GM21447 (cell line): ENCODE measurements around the gene DNA2.
"Not testable (repeated sequence)": the region's sequence is repeated elsewhere in the genome, so short reads cannot be mapped to it uniquely, and the experiment has no call there.

Experiments
- ATAC-seq: cut with Tn5 transposase; IDR thresholded peaks from one replicate; pipeline ENCODE4 v1.9.1; 2021; ENCODE audit not compliant: unreplicated experiment

DNA2 gene

GRCh38 chr10:68471586-68472408 is at the start of gene DNA2:
Gene DNA2 (minus strand): TSS chr10:68471973. CDS start chr10:68471864, 109 bp downstream.
- peak; percentile 87 for ATAC-seq

- not testable (repeated sequence) for ATAC-seq
Measured at GRCh38 chr10:68518609-68519008, 46.8 kb upstream of the DNA2 start.

- ATAC-seq: no peak
Measured at GRCh38 chr10:68517188-68517587, 45.4 kb upstream of the DNA2 start.

GRCh38 chr10:68516766-68517165 is 45.0 kb upstream of the DNA2 start:
- no peak for ATAC-seq

GRCh38 chr10:68516216-68516615 is 44.4 kb upstream of the DNA2 start:
- ATAC-seq: not testable (repeated sequence)

GRCh38 chr10:68508090-68508489 is 36.3 kb upstream of the DNA2 start:
- ATAC-seq: no peak

- ATAC-seq: no peak
Measured at GRCh38 chr10:68506411-68506810, 34.6 kb upstream of the DNA2 start.

GRCh38 chr10:68502846-68503245 is 31.1 kb upstream of the DNA2 start:
- ATAC-seq: no peak

GRCh38 chr10:68501691-68502090 is 29.9 kb upstream of the DNA2 start:
- ATAC-seq: no peak

- ATAC-seq: no peak
Measured at GRCh38 chr10:68499544-68499943, 27.8 kb upstream of the DNA2 start.

- ATAC-seq: no peak
Measured at GRCh38 chr10:68496072-68496471, 24.3 kb upstream of the DNA2 start.

- no peak for ATAC-seq
Measured at GRCh38 chr10:68492118-68492517, 20.3 kb upstream of the DNA2 start.

GRCh38 chr10:68489919-68490318 is 18.1 kb upstream of the DNA2 start:
- ATAC-seq: no peak

- no peak for ATAC-seq
Measured at GRCh38 chr10:68474021-68474420, 2.2 kb upstream of the DNA2 start.

GRCh38 chr10:68471063-68471585 is 649 bp downstream of the DNA2 start:
- ATAC-seq: no peak

GRCh38 chr10:68470300-68470699 is 1.5 kb downstream of the DNA2 start:
- ATAC-seq: no peak

- no peak for ATAC-seq
Measured at GRCh38 chr10:68469838-68470237, 1.9 kb downstream of the DNA2 start.

GRCh38 chr10:68464729-68465128 is 7.0 kb downstream of the DNA2 start:
- ATAC-seq: not testable (repeated sequence)

GRCh38 chr10:68463365-68464093 is 8.2 kb downstream of the DNA2 start:
- no peak for ATAC-seq

- ATAC-seq: no peak
Measured at GRCh38 chr10:68462536-68462935, 9.2 kb downstream of the DNA2 start.

GRCh38 chr10:68461032-68461431 is 10.7 kb downstream of the DNA2 start:
- ATAC-seq: no peak

- ATAC-seq: not testable (repeated sequence)
Measured at GRCh38 chr10:68449698-68450097, 22.1 kb downstream of the DNA2 start.
